Aorta (tissue), 5 donors: ENCODE data around the gene DOCK6. TPM values are rescaled to one million over a fixed set of nuclear protein-coding genes. Genes with fewer than 3 reads are reported as not detected.
A peak's percentile ranks its signal among the peaks of the same experiment; 100 is the strongest.

Experiments used
- ATAC-seq: fragments of 200-7000 bp; cut with Tn5 transposase; one replicate; pipeline ENCODE4 v1.9.1; 2022; ENCODE audit warnings: moderate library complexity; ENCODE audit not compliant: low FRiP score
- DNase-seq, 2 donors: peaks; one replicate each; pipeline ENCODE4 v3.0.0-alpha.2; 2020
- H3K27ac ChIP-seq, 2 donors: one replicate each; pipeline ENCODE4 v1.5.1; 2013; ENCODE audit warnings: low read length in 2 of 2, mild to moderate bottlenecking in 2 of 2, moderate library complexity in 2 of 2, control low read depth in 1 of 2, inconsistent platforms in 1 of 2, low read depth in 1 of 2
- H3K27me3 ChIP-seq, 2 donors: one replicate each; pipeline ENCODE4 v1.6.1; 2013; ENCODE audit warnings: control low read depth in 1 of 2, low read length in 1 of 2, mild to moderate bottlenecking in 1 of 2, moderate library complexity in 1 of 2; ENCODE audit not compliant: insufficient read depth in 2 of 2, control insufficient read depth in 1 of 2
- H3K36me3 ChIP-seq, 2 donors: one replicate each; pipeline ENCODE4 v1.6.1; 2013; ENCODE audit warnings: control low read depth in 1 of 2, low read length in 1 of 2, mild to moderate bottlenecking in 1 of 2; ENCODE audit not compliant: insufficient read depth in 2 of 2, control insufficient read depth in 1 of 2
- H3K4me1 ChIP-seq, 2 donors: one replicate each; pipeline ENCODE4 v1.6.1; 2013; ENCODE audit warnings: low read length in 2 of 2, control low read depth in 1 of 2, mild to moderate bottlenecking in 1 of 2, moderate library complexity in 1 of 2; ENCODE audit not compliant: insufficient read depth in 2 of 2, control insufficient read depth in 1 of 2
- H3K4me3 ChIP-seq, 2 donors: one replicate each; pipeline ENCODE4 v1.5.1; 2013; ENCODE audit warnings: low read length in 2 of 2, control low read depth in 1 of 2, mild to moderate bottlenecking in 1 of 2
- H3K9me3 ChIP-seq: one replicate; pipeline ENCODE4 v1.6.1; 2013; ENCODE audit warnings: mild to moderate bottlenecking, low read length; ENCODE audit not compliant: control insufficient read depth
- WGBS, 2 donors: extraction: QIAGEN DNeasy Blood & Tissue Kit; methylation state at CpG; one replicate each; pipeline ENCODE4 v1.1.7; 2013; 5-methylcytosine and 5-hydroxymethylcytosine counted together
- intact Hi-C, 2 donors: fragments of 100-400 bp; cut with DNase I; formaldehyde crosslinking; loops; one replicate each; pipeline versions ENCODE4 v1.14.2 to v1.15.0; 2022
- polyA plus RNA-seq, 2 donors: library from polyadenylated mRNA; stranded (reverse); fragments of 200-250 nt; gene quantifications; one replicate each; pipeline ENCODE4 v1.2.3, GENCODE V29; 2013
- total RNA-seq, 2 donors: library from RNA; stranded (reverse); fragmentation: NEBNext Ultra II Directional; extraction: Animal tissue kit (Norgen Biotek cat#: 25700); gene quantifications; one replicate each; pipeline ENCODE4 v1.2.1, GENCODE V29; 2021
- donor health status: healthy with polysubstance abuse.
- donor health status: Bipolar disorder and iron deficiency.
- donor health status: DM: no; HTN: no; CAD: no.
- donor health status: DM: no; HTN: no; CAD: no.
- donor health status: DM: yes; HTN: yes; CAD: no.

Gene DOCK6
- total and polyA plus RNA-seq, 4 donors, result 12.8 to 109 (median 72.5) TPM

GRCh38 chr19:11173516-11174155 is 88.7 kb downstream of the DOCK6 start:
- intact Hi-C loops, result no loop called here
- Histone ChIP-seq H3K36me3 (peaks cover 2 to 14% of the 10 kb centered on the region in 2 donors), H3K4me1 (no peaks in the 10 kb centered on the region), H3K27me3 (no peaks in the 10 kb centered on the region), H3K27ac (no peak overlapping the region), H3K4me3 (no peak overlapping the region), H3K9me3 (no peaks in the 10 kb centered on the region)
- WGBS, 2 donors, result 70 to 74% methylated on average over 8 of the region's 8 CpGs
- DNase-seq (no peak), ATAC-seq (no peak)

GRCh38 chr19:11172576-11172975 is 89.7 kb downstream of the DOCK6 start:
- no peak for DNase-seq

DNA sequence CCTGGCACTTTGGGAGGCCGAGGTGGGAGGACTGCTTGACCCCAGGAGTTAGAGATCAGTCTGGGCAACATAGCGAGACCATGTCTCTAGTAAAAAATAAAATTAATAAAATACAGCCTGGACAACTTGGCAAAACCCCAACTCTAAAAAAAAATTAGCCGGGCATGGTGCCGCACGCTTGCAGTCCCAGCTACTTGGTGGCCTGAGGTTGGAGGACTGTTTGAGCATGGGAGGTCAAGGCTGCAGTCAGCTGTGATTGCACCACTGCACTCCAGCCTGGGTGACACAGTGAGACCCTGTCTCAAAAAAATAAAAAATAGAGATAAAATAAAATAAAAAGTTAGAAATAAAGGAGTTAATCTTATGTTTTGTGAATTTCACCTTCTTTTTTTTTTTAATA is 91.2 kb downstream of the DOCK6 start:
- no peak overlapping the region for H3K4me3 ChIP-seq
- ATAC-seq, result no peak
- intact Hi-C loops, result no loop called here
- 1 to 9% methylated on average over 5 of the region's 5 CpGs for WGBS, 2 donors
- no peaks in the 10 kb centered on the region for H3K4me1 ChIP-seq
- H3K27ac ChIP-seq, result no peak overlapping the region
- peaks cover 2 to 10% of the 10 kb centered on the region in 2 donors for H3K36me3 ChIP-seq
- H3K9me3 ChIP-seq, result no peaks in the 10 kb centered on the region
- no peak for DNase-seq
- H3K27me3 ChIP-seq, result no peaks in the 10 kb centered on the region

More at GRCh38 chr19:11172576-11172975, 89.7 kb downstream of the DOCK6 start:
- no peaks in the 10 kb centered on the region for H3K9me3 ChIP-seq
- intact Hi-C loops, result no loop called here
- no peaks in the 10 kb centered on the region for H3K27me3 ChIP-seq
- no peak overlapping the region for H3K4me3 ChIP-seq
- no peak for ATAC-seq
- 40 to 54% methylated on average over 6 of the region's 6 CpGs for WGBS, 2 donors
- no peaks in the 10 kb centered on the region for H3K4me1 ChIP-seq
- peaks cover 2 to 14% of the 10 kb centered on the region in 2 donors for H3K36me3 ChIP-seq
- H3K27ac ChIP-seq, result peak overlapping the region in 1 of 2 donors; percentile 33

- WGBS, 2 donors, result 64 to 67% methylated on average over 31 of the region's 31 CpGs
- intact Hi-C loops, result loop anchor here in 1 of 2 donors (2.0 kb wide), 1 partner anchor 27 kb away; the partner anchor contains the start of gene KANK2
- ATAC-seq, result no peak
- Histone ChIP-seq H3K36me3 (peaks cover 2 to 10% of the 10 kb centered on the region in 2 donors), H3K4me3 (no peak overlapping the region), H3K9me3 (no peaks in the 10 kb centered on the region), H3K27ac (peak overlapping the region in 1 of 2 donors; percentile 34), H3K4me1 (no peaks in the 10 kb centered on the region), H3K27me3 (no peaks in the 10 kb centered on the region)
- DNase-seq, result peak in 1 of 2 donors; percentile 39
These were observed 92.2 kb downstream of the DOCK6 start for GRCh38 chr19:11169896-11170678.

- peak overlapping the region; percentile 31 to 87 for H3K27ac ChIP-seq
- H3K4me3 ChIP-seq, result no peak overlapping the region
- no peaks in the 10 kb centered on the region for H3K9me3 ChIP-seq
- peaks cover 0 to 10% of the 10 kb centered on the region in 2 donors for H3K36me3 ChIP-seq
- peak; percentile 25 for ATAC-seq
- no peaks in the 10 kb centered on the region for H3K27me3 ChIP-seq
- H3K4me1 ChIP-seq, result no peaks in the 10 kb centered on the region
- intact Hi-C loops, result loop anchor here in 1 of 2 donors (2.0 kb wide), 1 partner anchor 28 kb away; the partner anchor contains the start of gene KANK2
- 17 to 20% methylated on average over 7 of the region's 7 CpGs for WGBS, 2 donors
- DNase-seq, result no peak
These were observed 93.8 kb downstream of the DOCK6 start for GRCh38 chr19:11168568-11168967.

DNA sequence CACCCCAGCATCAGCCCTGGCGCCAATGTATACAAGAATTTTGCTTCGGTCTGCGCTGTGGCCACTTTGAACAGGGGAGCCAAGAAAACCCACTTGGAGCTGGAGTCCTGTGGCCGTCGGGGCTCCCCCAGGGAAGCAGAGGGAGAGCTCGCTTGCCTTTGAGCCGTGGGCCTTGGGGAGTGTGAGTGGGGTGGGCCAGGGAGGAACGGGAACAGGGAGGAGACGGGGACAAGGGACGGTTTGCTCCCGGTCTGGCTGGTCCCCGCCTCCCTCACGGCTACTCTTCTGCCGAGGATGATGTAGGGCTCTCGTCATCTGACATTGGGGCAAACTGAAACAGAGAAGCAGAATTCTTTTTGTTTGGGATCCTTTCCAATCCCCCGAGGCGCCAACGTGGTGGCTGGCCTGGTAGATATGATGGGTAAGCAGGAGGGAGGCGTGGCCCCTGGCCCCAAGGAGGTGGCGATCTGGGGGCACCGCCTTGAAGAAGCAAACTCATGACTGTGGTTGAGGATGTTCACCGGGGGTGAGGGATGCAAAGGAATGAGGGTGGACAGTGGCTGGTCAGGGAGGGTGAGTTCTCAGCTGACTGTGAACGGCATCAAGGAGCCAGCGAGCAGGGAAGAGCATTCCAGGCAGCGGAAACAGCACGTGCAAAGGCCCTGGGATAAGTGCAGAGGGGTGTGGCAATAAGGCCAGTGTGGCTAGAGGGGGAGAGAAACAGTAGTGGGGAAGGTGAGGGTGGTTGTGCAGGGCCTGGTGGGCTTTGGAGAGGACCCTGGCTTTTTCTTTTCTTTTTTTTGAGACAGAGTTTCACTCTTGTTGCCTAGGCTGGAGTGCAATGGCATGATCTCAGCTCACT is 95.8 kb downstream of the DOCK6 start:
- ATAC-seq, result peak; percentile 58
- peaks cover 0 to 5% of the 10 kb centered on the region in 2 donors for H3K36me3 ChIP-seq
- no peaks in the 10 kb centered on the region for H3K27me3 ChIP-seq
- intact Hi-C loops, result loop anchor here in 1 of 2 donors (2.0 kb wide), 1 partner anchor 36 kb away; no protein-coding TSS in a partner anchor
- WGBS, 2 donors, result 17 to 19% methylated on average over 26 of the region's 26 CpGs
- H3K9me3 ChIP-seq, result no peaks in the 10 kb centered on the region
- DNase-seq, result peak in 1 of 2 donors; percentile 60
- no peaks in the 10 kb centered on the region for H3K4me1 ChIP-seq
- H3K4me3 ChIP-seq, result no peak overlapping the region
- H3K27ac ChIP-seq, result peak overlapping the region; percentile 83 to 91

GRCh38 chr19:11165486-11166030 is 96.8 kb downstream of the DOCK6 start:
- H3K27ac ChIP-seq, result peak overlapping the region in 1 of 2 donors; percentile 91
- ATAC-seq, result peak; percentile 20
- intact Hi-C loops, result loop anchor here in 1 of 2 donors (2.0 kb wide), 1 partner anchor 37 kb away; no protein-coding TSS in a partner anchor
- no peaks in the 10 kb centered on the region for H3K4me1 ChIP-seq
- 29 to 35% methylated on average over 13 of the region's 13 CpGs for WGBS, 2 donors
- no peak overlapping the region for H3K4me3 ChIP-seq
- H3K9me3 ChIP-seq, result no peaks in the 10 kb centered on the region
- no peaks in the 10 kb centered on the region for H3K27me3 ChIP-seq
- H3K36me3 ChIP-seq, result peaks cover 0 to 5% of the 10 kb centered on the region in 2 donors
- no peak for DNase-seq

GRCh38 chr19:11164879-11165406 is 97.4 kb downstream of the DOCK6 start:
- no peaks in the 10 kb centered on the region for H3K4me1 ChIP-seq
- peaks cover 0 to 3% of the 10 kb centered on the region in 2 donors for H3K36me3 ChIP-seq
- H3K4me3 ChIP-seq, result peak overlapping the region; percentile 32 to 49
- H3K27ac ChIP-seq, result peak overlapping the region in 1 of 2 donors; percentile 91
- 5% methylated on average over 17 of the region's 17 CpGs for WGBS, 2 donors
- intact Hi-C loops, result no loop called here
- no peaks in the 10 kb centered on the region for H3K9me3 ChIP-seq
- ATAC-seq, result peak; percentile 81
- peak; percentile 92 to 93 for DNase-seq
- no peaks in the 10 kb centered on the region for H3K27me3 ChIP-seq
